RPMI7951 (cell line): ENCODE results near the gene BMP15. TPM values are rescaled to one million over a fixed set of nuclear protein-coding genes. Genes with fewer than 3 reads are reported as not detected.

Source experiments
- DNase-seq: peaks from one replicate; pipeline ENCODE4 v3.0.0-alpha.2; 2012; ENCODE audit warnings: low read depth
- total RNA-seq: library from RNA; depleted of rRNA; stranded (reverse); fragments of >200 nt; shearing (Covaris generic); gene quantifications from 2 replicates; pipeline ENCODE4 v1.2.3, GENCODE V29; 2014; rRNA removed

Gene BMP15
- not detected in 2 replicates for total RNA-seq

- no peak for DNase-seq
Measured at GRCh38 chrX:50910685-50911176, at the start of gene BMP15. BMP15 (plus strand) TSS chrX:50910735; CDS start chrX:50910784, 49 bp downstream.

- no peak for DNase-seq
Measured at GRCh38 chrX:50863471-50863870, 47.1 kb upstream of the BMP15 start.

GRCh38 chrX:50865311-50865710 is 45.2 kb upstream of the BMP15 start:
- no peak for DNase-seq

GRCh38 chrX:50871922-50872453 is 38.5 kb upstream of the BMP15 start:
- no peak for DNase-seq

GRCh38 chrX:50874876-50875275 is 35.7 kb upstream of the BMP15 start:
- DNase-seq, result no peak

GRCh38 chrX:50876551-50876950 is 34.0 kb upstream of the BMP15 start:
- DNase-seq, result no peak

GRCh38 chrX:50877310-50877709 is 33.2 kb upstream of the BMP15 start:
- no peak for DNase-seq

- no peak for DNase-seq
Measured at GRCh38 chrX:50881028-50881427, 29.5 kb upstream of the BMP15 start.

- DNase-seq, result no peak
Measured at GRCh38 chrX:50888884-50889283, 21.7 kb upstream of the BMP15 start.

- no peak for DNase-seq
Measured at GRCh38 chrX:50889582-50889981, 21.0 kb upstream of the BMP15 start.

GRCh38 chrX:50893047-50893446 is 17.5 kb upstream of the BMP15 start:
- DNase-seq, result no peak

- DNase-seq, result no peak
Measured at GRCh38 chrX:50893466-50893865, 17.1 kb upstream of the BMP15 start.

- DNase-seq, result no peak
Measured at GRCh38 chrX:50905334-50905733, 5.2 kb upstream of the BMP15 start.

GRCh38 chrX:50913520-50913919 is 3.0 kb downstream of the BMP15 start:
- no peak for DNase-seq

- no peak for DNase-seq
Measured at GRCh38 chrX:50920132-50920531, 9.6 kb downstream of the BMP15 start.

GRCh38 chrX:50927127-50927526 is 16.6 kb downstream of the BMP15 start:
- DNase-seq, result no peak

GRCh38 chrX:50941638-50942037 is 31.1 kb downstream of the BMP15 start:
- DNase-seq, result no peak

GRCh38 chrX:50942471-50942870 is 31.9 kb downstream of the BMP15 start:
- DNase-seq, result no peak

- DNase-seq, result no peak
Measured at GRCh38 chrX:50952406-50952805, 41.9 kb downstream of the BMP15 start.

GRCh38 chrX:50953832-50954231 is 43.3 kb downstream of the BMP15 start:
- DNase-seq, result no peak

- no peak for DNase-seq
Measured at GRCh38 chrX:50962156-50962555, 51.6 kb downstream of the BMP15 start.

- DNase-seq, result no peak
Measured at GRCh38 chrX:50963842-50964241, 53.3 kb downstream of the BMP15 start.
